GM23338 (cell line): ENCODE measurements around the gene MUC22. TPM values are rescaled to one million over a fixed set of nuclear protein-coding genes. Genes with fewer than 3 reads are reported as not detected.

Experiments used
- ATAC-seq: fragments of 200-7000 bp; cut with Tn5 transposase; 3 replicates; pipeline ENCODE4 v1.9.1; 2020
- DNase-seq: peaks from one replicate; pipeline ENCODE4 v3.0.0-alpha.2; 2015; ENCODE audit warnings: low spot score
- H2AFZ ChIP-seq: fragments of 200-600 bp; sonication (generic); 2 replicates; pipeline ENCODE4 v1.8.0; 2016; ENCODE audit warnings: antibody characterized with exemption, mild to moderate bottlenecking, moderate library complexity
- H3F3A ChIP-seq: fragments of 200-600 bp; sonication (generic); replicated peaks from 2 replicates; pipeline ENCODE4 v1.8.0; 2017; ENCODE audit warnings: antibody characterized with exemption, mixed run types, low read depth
- H3K27ac ChIP-seq: fragments of 200-600 bp; sonication (generic); 2 replicates; pipeline ENCODE4 v1.6.1; 2016; ENCODE audit warnings: low read depth
- H3K27me3 ChIP-seq: fragments of 200-600 bp; sonication (generic); 2 replicates; pipeline ENCODE4 v1.8.0; 2016; ENCODE audit warnings: mild to moderate bottlenecking, mixed run types, moderate library complexity; ENCODE audit not compliant: insufficient read depth
- H3K36me3 ChIP-seq: fragments of 200-600 bp; sonication (generic); 2 replicates; pipeline ENCODE4 v1.8.0; 2016; ENCODE audit warnings: mild to moderate bottlenecking; ENCODE audit not compliant: insufficient read depth
- H3K4me1 ChIP-seq: fragments of 200-600 bp; sonication (generic); 2 replicates; pipeline ENCODE4 v1.8.0; 2016; ENCODE audit warnings: mild to moderate bottlenecking, moderate library complexity; ENCODE audit not compliant: insufficient read depth
- H3K4me2 ChIP-seq: fragments of 200-600 bp; sonication (generic); 2 replicates; pipeline ENCODE4 v1.7.1; 2017; ENCODE audit warnings: mixed run types
- H3K4me3 ChIP-seq: fragments of 200-600 bp; sonication (generic); 2 replicates; pipeline ENCODE4 v1.6.1; 2016; ENCODE audit warnings: mixed run types
- H3K79me2 ChIP-seq: fragments of 200-600 bp; sonication (generic); replicated peaks from 2 replicates; pipeline ENCODE4 v1.8.0; 2017; ENCODE audit warnings: mild to moderate bottlenecking; ENCODE audit not compliant: insufficient read depth
- H3K9me2 ChIP-seq: fragments of 200-600 bp; sonication (generic); 2 replicates; pipeline ENCODE4 v1.8.0; 2017; ENCODE audit not compliant: insufficient read depth
- H4K20me1 ChIP-seq: fragments of 200-600 bp; sonication (generic); replicated peaks from 2 replicates; pipeline ENCODE4 v1.8.0; 2017; ENCODE audit warnings: mild to moderate bottlenecking; ENCODE audit not compliant: insufficient read depth
- H3K27ac Mint-ChIP-seq: 2 replicates; pipeline ENCODE4 v1.8.0; 2020; ENCODE audit warnings: inconsistent platforms, mild to moderate bottlenecking, moderate library complexity, mixed read lengths
- H3K27me3 Mint-ChIP-seq: 3 replicates; pipeline ENCODE4 v1.8.0; 2022; ENCODE audit warnings: low read depth, mild to moderate bottlenecking, moderate library complexity, mixed read lengths, inconsistent platforms; ENCODE audit not compliant: insufficient read depth, poor library complexity
- H3K36me3 Mint-ChIP-seq: 3 replicates; pipeline ENCODE4 v1.8.0; 2021; ENCODE audit warnings: low read depth, mild to moderate bottlenecking, inconsistent platforms, moderate library complexity, mixed read lengths
- H3K4me1 Mint-ChIP-seq: 3 replicates; pipeline ENCODE4 v1.8.0; 2020; ENCODE audit warnings: mild to moderate bottlenecking, inconsistent platforms, mixed read lengths
- H3K4me3 Mint-ChIP-seq: 3 replicates; pipeline ENCODE4 v1.8.0; 2021; ENCODE audit warnings: moderate library complexity, mild to moderate bottlenecking, inconsistent platforms, mixed read lengths
- H3K9me3 Mint-ChIP-seq: 3 replicates; pipeline ENCODE4 v1.8.0; 2020; ENCODE audit warnings: moderate library complexity, mild to moderate bottlenecking, inconsistent platforms, mixed read lengths
- CREB1 ChIP-seq: fragments of 250-450 bp; sonication (Bioruptor Pico); IDR thresholded peaks from 2 replicates; pipeline ENCODE4 v1.5.0; 2020; ENCODE audit warnings: low read depth, mild to moderate bottlenecking, moderate library complexity
- CTCF ChIP-seq, 2 experiments: fragments of 200-600 bp in 1 of 2; sonication (generic) in 1 of 2; conservative IDR thresholded peaks; 2 replicates each; pipeline versions ENCODE4 v1.5.1 to v1.6.1; 2016 to 2017; ENCODE audit warnings: antibody characterized with exemption in 2 of 2, low read depth in 2 of 2, mild to moderate bottlenecking in 2 of 2, moderate library complexity in 1 of 2
- EZH2 ChIP-seq: fragments of 200-600 bp; sonication (generic); IDR thresholded peaks from one replicate; pipeline ENCODE4 v1.8.0; 2017; ENCODE audit warnings: antibody characterized with exemption, mild to moderate bottlenecking, low read depth; ENCODE audit not compliant: unreplicated experiment
- EZH2phosphoT487 ChIP-seq: fragments of 200-600 bp; sonication (generic); IDR thresholded peaks from one replicate; pipeline ENCODE4 v1.8.1; 2018; ENCODE audit warnings: antibody characterized with exemption; ENCODE audit not compliant: unreplicated experiment
- JUNB ChIP-seq: IDR thresholded peaks from one replicate; pipeline ENCODE4 v1.6.1; 2016; ENCODE audit warnings: antibody characterized with exemption; ENCODE audit not compliant: unreplicated experiment
- NANOG ChIP-seq: IDR thresholded peaks from 2 replicates; pipeline ENCODE4 v1.6.1; 2016; ENCODE audit warnings: antibody characterized with exemption, borderline replicate concordance
- POLR2AphosphoS5 ChIP-seq: IDR thresholded peaks from 2 replicates; pipeline ENCODE4 v1.6.1; 2016; ENCODE audit warnings: antibody characterized with exemption, low read depth
- REST ChIP-seq: IDR thresholded peaks from one replicate; pipeline ENCODE4 v1.6.1; 2018; ENCODE audit warnings: antibody characterized with exemption; ENCODE audit not compliant: unreplicated experiment
- STAT1 ChIP-seq: IDR thresholded peaks from one replicate; pipeline ENCODE4 v1.6.1; 2016; ENCODE audit warnings: antibody characterized with exemption; ENCODE audit not compliant: unreplicated experiment
- ZNF331 ChIP-seq: fragments of 250-450 bp; sonication (Bioruptor Pico); IDR thresholded peaks from 2 replicates; pipeline ENCODE4 v1.5.0; 2020; ENCODE audit warnings: low read depth, mild to moderate bottlenecking, moderate library complexity
- polyA plus RNA-seq: library from polyadenylated mRNA; unstranded; fragments of >200 nt; fragmentation: Nextera tagmentation; extraction: Ambion mirVana; gene quantifications from 2 replicates; pipeline ENCODE4 v1.2.1, GENCODE V29; 2016
- total RNA-seq: library from RNA; depleted of rRNA; stranded (reverse); fragments of >200 nt; shearing (Covaris generic); gene quantifications from 2 replicates; pipeline ENCODE4 v1.2.3, GENCODE V29; 2014
- TF ChIP-seq, protein P1 (sequence below): IDR thresholded peaks from 2 replicates; pipeline ENCODE4 v1.6.1; 2016; ENCODE audit warnings: antibody characterized with exemption
- TF ChIP-seq, protein P2 (sequence below): fragments of 250-450 bp; sonication (Bioruptor Pico); IDR thresholded peaks from 2 replicates; pipeline ENCODE4 v1.5.0; 2020; ENCODE audit warnings: mild to moderate bottlenecking, moderate library complexity

MUC22 gene
- total and polyA plus RNA-seq, 2 experiments from 2014 or later: not detected

GRCh38 chr6:31049518-31049917 is 39.2 kb downstream of the MUC22 start:
- TF ChIP-seq ZNF331 (CRISPR knock-in tag): no peak
- TF ChIP-seq, protein P1, sequence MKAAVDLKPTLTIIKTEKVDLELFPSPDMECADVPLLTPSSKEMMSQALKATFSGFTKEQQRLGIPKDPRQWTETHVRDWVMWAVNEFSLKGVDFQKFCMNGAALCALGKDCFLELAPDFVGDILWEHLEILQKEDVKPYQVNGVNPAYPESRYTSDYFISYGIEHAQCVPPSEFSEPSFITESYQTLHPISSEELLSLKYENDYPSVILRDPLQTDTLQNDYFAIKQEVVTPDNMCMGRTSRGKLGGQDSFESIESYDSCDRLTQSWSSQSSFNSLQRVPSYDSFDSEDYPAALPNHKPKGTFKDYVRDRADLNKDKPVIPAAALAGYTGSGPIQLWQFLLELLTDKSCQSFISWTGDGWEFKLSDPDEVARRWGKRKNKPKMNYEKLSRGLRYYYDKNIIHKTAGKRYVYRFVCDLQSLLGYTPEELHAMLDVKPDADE: no peak
- TF ChIP-seq POLR2AphosphoS5: no peak
- TF ChIP-seq STAT1: no peak
- no peak for TF ChIP-seq REST
- no peak for TF ChIP-seq CREB1 (CRISPR knock-in tag)
- no peak for TF ChIP-seq JUNB
- TF ChIP-seq EZH2: no peak
- no peak for TF ChIP-seq CTCF (conservative IDR thresholded peaks at IDR 0.05; ENCODE audit: low read depth in 2 of 2)
- TF ChIP-seq EZH2phosphoT487: no peak
- TF ChIP-seq, protein P2, sequence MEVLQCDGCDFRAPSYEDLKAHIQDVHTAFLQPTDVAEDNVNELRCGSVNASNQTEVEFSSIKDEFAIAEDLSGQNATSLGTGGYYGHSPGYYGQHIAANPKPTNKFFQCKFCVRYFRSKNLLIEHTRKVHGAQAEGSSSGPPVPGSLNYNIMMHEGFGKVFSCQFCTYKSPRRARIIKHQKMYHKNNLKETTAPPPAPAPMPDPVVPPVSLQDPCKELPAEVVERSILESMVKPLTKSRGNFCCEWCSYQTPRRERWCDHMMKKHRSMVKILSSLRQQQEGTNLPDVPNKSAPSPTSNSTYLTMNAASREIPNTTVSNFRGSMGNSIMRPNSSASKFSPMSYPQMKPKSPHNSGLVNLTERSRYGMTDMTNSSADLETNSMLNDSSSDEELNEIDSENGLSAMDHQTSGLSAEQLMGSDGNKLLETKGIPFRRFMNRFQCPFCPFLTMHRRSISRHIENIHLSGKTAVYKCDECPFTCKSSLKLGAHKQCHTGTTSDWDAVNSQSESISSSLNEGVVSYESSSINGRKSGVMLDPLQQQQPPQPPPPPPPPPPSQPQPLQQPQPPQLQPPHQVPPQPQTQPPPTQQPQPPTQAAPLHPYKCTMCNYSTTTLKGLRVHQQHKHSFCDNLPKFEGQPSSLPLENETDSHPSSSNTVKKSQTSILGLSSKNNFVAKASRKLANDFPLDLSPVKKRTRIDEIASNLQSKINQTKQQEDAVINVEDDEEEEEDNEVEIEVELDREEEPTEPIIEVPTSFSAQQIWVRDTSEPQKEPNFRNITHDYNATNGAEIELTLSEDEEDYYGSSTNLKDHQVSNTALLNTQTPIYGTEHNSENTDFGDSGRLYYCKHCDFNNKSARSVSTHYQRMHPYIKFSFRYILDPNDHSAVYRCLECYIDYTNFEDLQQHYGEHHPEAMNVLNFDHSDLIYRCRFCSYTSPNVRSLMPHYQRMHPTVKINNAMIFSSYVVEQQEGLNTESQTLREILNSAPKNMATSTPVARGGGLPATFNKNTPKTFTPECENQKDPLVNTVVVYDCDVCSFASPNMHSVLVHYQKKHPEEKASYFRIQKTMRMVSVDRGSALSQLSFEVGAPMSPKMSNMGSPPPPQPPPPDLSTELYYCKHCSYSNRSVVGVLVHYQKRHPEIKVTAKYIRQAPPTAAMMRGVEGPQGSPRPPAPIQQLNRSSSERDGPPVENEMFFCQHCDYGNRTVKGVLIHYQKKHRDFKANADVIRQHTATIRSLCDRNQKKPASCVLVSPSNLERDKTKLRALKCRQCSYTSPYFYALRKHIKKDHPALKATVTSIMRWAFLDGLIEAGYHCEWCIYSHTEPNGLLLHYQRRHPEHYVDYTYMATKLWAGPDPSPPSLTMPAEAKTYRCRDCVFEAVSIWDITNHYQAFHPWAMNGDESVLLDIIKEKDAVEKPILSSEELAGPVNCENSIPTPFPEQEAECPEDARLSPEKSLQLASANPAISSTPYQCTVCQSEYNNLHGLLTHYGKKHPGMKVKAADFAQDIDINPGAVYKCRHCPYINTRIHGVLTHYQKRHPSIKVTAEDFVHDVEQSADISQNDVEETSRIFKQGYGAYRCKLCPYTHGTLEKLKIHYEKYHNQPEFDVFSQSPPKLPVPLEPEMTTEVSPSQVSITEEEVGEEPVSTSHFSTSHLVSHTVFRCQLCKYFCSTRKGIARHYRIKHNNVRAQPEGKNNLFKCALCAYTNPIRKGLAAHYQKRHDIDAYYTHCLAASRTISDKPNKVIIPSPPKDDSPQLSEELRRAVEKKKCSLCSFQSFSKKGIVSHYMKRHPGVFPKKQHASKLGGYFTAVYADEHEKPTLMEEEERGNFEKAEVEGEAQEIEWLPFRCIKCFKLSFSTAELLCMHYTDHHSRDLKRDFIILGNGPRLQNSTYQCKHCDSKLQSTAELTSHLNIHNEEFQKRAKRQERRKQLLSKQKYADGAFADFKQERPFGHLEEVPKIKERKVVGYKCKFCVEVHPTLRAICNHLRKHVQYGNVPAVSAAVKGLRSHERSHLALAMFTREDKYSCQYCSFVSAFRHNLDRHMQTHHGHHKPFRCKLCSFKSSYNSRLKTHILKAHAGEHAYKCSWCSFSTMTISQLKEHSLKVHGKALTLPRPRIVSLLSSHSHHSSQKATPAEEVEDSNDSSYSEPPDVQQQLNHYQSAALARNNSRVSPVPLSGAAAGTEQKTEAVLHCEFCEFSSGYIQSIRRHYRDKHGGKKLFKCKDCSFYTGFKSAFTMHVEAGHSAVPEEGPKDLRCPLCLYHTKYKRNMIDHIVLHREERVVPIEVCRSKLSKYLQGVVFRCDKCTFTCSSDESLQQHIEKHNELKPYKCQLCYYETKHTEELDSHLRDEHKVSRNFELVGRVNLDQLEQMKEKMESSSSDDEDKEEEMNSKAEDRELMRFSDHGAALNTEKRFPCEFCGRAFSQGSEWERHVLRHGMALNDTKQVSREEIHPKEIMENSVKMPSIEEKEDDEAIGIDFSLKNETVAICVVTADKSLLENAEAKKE: no peak
- TF ChIP-seq NANOG: no peak
- H3K4me1 Mint-ChIP-seq: no peaks in the 10 kb centered on the region
- H3K79me2 ChIP-seq: no peaks in the 10 kb centered on the region
- no peak overlapping the region for H3K4me2 ChIP-seq
- no peaks in the 10 kb centered on the region for H3K36me3 Mint-ChIP-seq
- H3K36me3 ChIP-seq: no peaks in the 10 kb centered on the region
- H3K27ac Mint-ChIP-seq: no peak overlapping the region
- no peak for ATAC-seq
- no peak overlapping the region for H3K4me3 Mint-ChIP-seq
- H4K20me1 ChIP-seq: no peaks in the 10 kb centered on the region
- no peak overlapping the region for H2AFZ ChIP-seq
- no peak overlapping the region for H3K27ac ChIP-seq
- H3K9me3 Mint-ChIP-seq: no peaks in the 10 kb centered on the region
- no peak overlapping the region for H3K4me3 ChIP-seq
- peaks cover 4% of the 10 kb centered on the region for H3K27me3 Mint-ChIP-seq
- no peaks in the 10 kb centered on the region for H3K9me2 ChIP-seq
- no peaks in the 10 kb centered on the region for H3K4me1 ChIP-seq
- DNase-seq: no peak
- no peaks in the 10 kb centered on the region for H3F3A ChIP-seq
- no peaks in the 10 kb centered on the region for H3K27me3 ChIP-seq
